Epithelial cell of esophagus (primary cell): Measurements from ENCODE around the gene SEMA6A.

ENCODE experiments used
- DNase-seq: peaks from one replicate; pipeline ENCODE4 v3.0.0; 2010; ENCODE audit warnings: low read depth
- H3K4me3 ChIP-seq: 2 replicates; pipeline ENCODE4 v1.5.1; 2011; ENCODE audit warnings: mild to moderate bottlenecking, low read length, control low read depth
- TF ChIP-seq, protein P1 (sequence below): IDR thresholded peaks from 2 replicates; pipeline ENCODE4 v1.5.1; 2011; ENCODE audit warnings: low read depth, mild to moderate bottlenecking, low read length, control low read depth, inconsistent platforms; ENCODE audit not compliant: insufficient read depth; ENCODE audit errors: missing control alignments

SEMA6A gene

DNA sequence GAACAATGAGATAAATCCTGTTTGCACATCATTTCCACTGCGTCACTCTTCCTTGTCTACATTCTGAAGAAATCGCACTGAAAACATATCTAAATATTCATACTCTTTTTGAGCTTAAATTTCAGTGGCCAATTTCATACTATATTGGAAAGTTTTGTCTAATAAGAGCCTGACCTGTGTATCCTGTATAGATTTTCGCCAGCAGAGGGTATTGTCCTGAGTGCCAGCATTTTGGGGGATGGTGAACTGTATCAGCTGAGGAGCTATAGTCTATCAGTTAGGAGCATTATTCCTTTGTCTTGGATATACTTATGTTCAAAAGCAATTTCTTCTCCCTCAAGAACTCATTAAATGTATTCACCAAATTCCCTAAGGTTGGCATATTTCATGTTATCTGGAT is 102.3 kb downstream of the SEMA6A start:
- DNase-seq: no peak
- TF ChIP-seq, protein P1, sequence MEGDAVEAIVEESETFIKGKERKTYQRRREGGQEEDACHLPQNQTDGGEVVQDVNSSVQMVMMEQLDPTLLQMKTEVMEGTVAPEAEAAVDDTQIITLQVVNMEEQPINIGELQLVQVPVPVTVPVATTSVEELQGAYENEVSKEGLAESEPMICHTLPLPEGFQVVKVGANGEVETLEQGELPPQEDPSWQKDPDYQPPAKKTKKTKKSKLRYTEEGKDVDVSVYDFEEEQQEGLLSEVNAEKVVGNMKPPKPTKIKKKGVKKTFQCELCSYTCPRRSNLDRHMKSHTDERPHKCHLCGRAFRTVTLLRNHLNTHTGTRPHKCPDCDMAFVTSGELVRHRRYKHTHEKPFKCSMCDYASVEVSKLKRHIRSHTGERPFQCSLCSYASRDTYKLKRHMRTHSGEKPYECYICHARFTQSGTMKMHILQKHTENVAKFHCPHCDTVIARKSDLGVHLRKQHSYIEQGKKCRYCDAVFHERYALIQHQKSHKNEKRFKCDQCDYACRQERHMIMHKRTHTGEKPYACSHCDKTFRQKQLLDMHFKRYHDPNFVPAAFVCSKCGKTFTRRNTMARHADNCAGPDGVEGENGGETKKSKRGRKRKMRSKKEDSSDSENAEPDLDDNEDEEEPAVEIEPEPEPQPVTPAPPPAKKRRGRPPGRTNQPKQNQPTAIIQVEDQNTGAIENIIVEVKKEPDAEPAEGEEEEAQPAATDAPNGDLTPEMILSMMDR: no peak
- no peak overlapping the region for H3K4me3 ChIP-seq

DNA sequence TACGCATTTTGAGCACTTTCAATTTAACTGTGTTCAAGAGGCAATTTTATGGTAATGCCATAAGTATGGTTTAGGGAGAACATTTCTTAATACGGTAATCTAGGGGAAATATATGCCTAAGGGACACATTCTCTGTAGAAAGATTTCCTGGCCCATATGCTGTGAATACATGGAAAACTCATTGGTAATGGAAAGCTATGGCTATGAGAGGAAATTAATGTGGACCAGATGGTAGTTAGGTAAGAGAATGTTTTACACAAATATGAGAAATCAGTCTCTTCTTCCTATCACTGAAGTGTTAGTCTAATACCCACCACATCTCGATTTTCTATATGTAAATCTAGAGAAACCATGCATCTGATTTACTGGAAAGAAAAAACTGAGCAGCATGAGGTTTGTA is 105.0 kb downstream of the SEMA6A start:
- no peak overlapping the region for H3K4me3 ChIP-seq
- no peak for DNase-seq
- TF ChIP-seq, protein P1: no peak

DNA sequence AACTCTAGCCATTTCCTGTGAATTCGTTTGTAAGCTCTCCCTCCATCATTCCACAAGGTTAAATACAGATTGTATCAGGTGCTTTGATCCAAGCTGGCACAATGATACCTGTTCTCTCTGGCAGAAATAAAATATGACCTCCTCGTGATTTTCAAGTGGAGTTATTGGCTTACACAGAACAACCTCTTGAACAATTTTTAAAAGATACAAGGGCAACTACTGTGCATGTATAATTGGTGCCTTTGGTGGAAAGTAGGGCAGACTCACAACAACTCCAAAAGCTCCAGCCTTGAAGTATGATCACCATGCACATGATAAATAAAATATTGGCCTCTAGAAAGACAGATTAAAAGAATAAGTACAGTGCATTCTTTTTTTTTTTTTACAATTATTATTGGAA is 106.0 kb downstream of the SEMA6A start:
- H3K4me3 ChIP-seq: no peak overlapping the region
- DNase-seq: no peak
- TF ChIP-seq, protein P1: no peak

DNA sequence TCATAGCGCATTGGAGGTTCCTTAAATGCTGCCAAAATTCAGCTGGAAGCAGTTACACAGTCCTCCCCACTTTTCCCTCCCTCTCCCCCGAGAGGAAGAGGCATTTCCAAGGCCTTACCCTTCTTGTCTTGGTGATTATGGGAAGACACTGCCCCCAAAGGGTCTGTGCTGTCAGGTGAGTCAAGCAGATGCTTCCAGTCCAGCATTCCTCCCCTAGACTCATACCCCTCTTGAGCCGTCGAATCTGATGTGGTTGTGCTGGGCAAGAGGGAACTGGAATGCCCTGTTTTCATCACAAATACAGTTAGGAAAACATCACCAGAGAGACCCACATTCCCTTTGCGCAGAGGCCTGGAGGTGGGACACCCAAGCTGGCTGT is 107.2 kb downstream of the SEMA6A start:
- DNase-seq: no peak
- H3K4me3 ChIP-seq: no peak overlapping the region
- TF ChIP-seq, protein P1: no peak

DNA sequence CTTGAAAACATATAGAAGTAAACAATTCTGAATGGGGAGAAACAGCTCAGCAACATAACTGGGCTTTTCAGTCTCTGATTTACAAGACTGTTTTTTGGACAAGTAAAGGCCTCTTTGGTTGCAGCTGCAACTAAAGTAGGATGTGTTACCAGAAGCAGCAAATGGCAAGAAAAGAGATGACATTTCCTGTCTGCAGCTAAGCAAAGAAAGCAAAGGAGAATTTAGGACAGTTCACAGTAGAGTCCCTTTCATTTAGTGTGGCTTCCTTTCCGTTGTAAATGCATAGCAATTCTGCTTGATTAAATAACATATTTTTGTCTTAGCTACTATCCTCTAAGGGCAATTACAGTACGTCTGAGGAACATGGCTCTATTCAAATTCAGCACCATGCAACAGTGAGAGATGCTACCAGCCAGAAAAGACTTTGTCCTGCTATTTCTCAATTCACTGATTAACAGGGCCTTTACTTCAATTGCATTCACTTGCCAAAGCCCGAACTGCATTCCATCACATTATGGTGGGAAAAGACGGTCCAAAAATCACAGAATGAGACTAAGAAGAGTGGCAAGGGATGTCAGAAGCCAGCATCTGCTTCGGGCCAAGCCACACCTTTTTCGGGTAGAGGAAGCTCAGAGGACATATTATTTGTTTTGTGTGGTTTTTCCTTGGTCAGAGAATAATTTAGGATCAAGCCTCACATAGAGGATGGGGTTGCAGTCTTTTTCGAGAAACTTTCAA is 107.7 kb downstream of the SEMA6A start:
- no peak overlapping the region for H3K4me3 ChIP-seq
- DNase-seq: no peak

DNA sequence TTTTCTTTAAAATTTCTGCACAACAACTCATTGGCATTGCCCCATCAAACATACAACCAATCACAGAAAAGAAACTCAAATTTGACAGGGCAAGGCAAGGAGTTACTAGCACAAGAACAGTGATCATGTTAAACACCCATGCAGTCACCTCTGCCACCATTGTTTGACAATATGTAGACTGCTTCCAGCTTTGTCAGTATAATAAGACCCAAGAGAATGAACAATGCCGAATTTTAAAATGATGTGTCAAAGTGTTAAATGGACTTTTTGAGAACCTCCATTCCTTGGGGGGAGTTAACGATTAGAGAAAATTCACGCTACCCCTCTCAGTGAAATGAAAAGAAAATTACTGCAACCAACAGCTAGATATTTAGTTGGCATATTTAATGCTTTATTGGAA is 109.2 kb downstream of the SEMA6A start:
- DNase-seq: no peak
- no peak overlapping the region for H3K4me3 ChIP-seq
- TF ChIP-seq, protein P1: no peak

More for the DNA sequence above, 107.7 kb downstream of the SEMA6A start:
- TF ChIP-seq, protein P1: no peak

DNA sequence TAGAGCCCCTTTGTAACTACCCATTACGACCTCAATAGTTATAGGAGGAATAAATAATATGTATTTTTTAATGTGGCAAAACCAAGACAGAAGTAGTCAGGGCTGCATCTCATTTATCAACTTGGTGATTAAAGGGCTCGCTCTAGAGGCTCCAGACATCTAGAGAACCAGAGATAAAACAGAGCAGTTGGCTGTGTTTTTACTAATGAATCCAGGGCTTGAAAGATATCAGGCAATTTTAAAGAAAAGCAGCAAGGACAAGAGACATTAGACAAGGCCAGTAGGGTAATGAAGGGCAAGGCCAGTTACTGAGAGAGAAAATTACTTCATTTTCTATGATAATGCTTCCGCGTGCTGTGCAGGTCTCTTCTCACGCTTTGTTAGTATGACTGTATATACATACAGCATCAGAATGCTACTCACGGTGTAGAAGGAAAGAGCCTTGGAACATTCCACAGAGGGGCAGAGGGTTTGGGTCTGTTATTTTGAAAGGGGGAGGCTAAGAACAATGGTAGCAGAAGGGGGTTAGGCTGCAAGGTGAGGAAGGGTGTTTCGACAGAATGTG is 110.4 kb downstream of the SEMA6A start:
- no peak for DNase-seq
- no peak overlapping the region for H3K4me3 ChIP-seq
- TF ChIP-seq, protein P1: no peak
